ENCODE measurements around the gene RAB29.

- TF ChIP-seq EP300 (IDR thresholded peaks at IDR 0.05; ENCODE audit: borderline replicate concordance) (no peak), TAF1 (IDR thresholded peaks at IDR 0.05; ENCODE audit: low read depth) (no peak), FOXM1 (IDR thresholded peaks at IDR 0.05; ENCODE audit: borderline replicate concordance, low read depth) (no peak), EGR1 (IDR thresholded peaks at IDR 0.05) (no peak), CREB1 (IDR thresholded peaks at IDR 0.05; ENCODE audit: low read depth) (no peak), TCF12 (IDR thresholded peaks at IDR 0.05; ENCODE audit: low read depth) (no peak), MAX (IDR thresholded peaks at IDR 0.05) (no peak), YY1 (IDR thresholded peaks at IDR 0.05; ENCODE audit: low read depth) (no peak), USF1 (IDR thresholded peaks at IDR 0.05) (no peak), TEAD4 (IDR thresholded peaks at IDR 0.05) (no peak), REST (IDR thresholded peaks at IDR 0.05; ENCODE audit: low read depth) (no peak), NFIC (IDR thresholded peaks at IDR 0.05) (no peak)
Measured at GRCh38 chr1:205744403-205744802, 30.9 kb downstream of the RAB29 start.

Measured in Ishikawa (cell line).